HS-5 (cell line): ENCODE measurements around the gene G0S2.

ENCODE experiments used
- DNase-seq: peaks from one replicate; pipeline ENCODE4 v3.0.0-alpha.2; 2012; ENCODE audit warnings: low read depth

The G0S2 gene

DNA sequence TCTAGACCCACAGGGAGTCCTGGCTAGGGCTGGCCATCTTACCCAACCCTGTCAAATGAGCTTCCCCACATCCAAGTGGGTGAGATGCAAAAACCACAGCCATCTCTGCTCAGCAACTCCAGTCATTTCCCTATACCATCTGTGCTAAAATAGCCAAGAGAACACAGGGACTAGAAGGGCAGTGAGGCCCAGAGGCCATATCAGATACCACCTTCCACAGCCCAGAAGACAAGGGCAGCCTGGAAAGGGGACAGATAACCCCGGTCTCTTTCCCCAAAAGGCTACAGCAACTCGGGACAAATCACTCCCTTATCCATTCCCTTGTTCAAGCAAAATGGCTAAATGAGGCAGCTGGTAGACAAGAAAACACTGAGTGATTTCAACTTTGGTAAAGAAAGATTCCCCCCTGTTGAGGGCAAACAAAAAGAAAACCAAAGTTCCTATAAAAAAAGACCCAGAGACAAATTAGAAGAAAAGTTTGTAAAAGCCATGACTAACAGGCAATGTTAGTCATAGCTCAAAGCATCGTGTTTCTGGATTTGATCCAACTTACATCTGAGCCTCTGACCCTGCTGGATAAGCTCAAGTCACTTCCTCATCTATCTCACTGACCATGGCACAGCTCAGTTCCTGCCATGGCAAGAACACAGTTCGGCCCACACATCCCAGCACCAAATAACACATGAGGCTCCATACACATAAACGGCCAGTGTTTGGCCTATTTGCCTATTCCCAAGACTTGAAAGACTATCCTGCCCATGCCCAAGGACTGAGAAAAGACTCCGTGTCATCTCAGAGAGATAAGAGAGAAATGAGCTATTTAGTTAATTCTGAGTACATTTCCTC lies 26.1 kb upstream of the G0S2 start:
- peak; percentile 86 for DNase-seq

DNA sequence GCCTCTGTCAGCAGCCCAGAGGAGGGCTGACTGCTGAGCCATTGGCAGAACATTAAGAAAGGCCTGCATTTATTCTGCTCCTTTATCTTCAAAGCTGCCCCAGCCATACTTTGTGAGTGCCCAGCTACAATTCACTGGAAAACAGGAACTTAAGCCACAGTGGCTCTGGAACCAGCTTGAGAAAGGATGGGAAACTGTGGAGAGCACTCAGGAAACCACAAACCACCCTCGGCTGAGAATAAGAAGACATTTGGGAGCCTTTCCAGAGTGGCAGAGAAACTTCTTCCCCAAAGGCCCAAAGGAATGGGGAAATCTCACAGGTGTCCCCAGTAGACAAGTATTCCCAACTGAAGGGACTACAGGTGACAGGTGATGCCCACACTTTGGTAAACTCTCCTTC lies 24.8 kb upstream of the G0S2 start:
- no peak for DNase-seq

- peak; percentile 55 for DNase-seq
Observed at GRCh38 chr1:209651138-209651587, 24.0 kb upstream of the G0S2 start.

DNA sequence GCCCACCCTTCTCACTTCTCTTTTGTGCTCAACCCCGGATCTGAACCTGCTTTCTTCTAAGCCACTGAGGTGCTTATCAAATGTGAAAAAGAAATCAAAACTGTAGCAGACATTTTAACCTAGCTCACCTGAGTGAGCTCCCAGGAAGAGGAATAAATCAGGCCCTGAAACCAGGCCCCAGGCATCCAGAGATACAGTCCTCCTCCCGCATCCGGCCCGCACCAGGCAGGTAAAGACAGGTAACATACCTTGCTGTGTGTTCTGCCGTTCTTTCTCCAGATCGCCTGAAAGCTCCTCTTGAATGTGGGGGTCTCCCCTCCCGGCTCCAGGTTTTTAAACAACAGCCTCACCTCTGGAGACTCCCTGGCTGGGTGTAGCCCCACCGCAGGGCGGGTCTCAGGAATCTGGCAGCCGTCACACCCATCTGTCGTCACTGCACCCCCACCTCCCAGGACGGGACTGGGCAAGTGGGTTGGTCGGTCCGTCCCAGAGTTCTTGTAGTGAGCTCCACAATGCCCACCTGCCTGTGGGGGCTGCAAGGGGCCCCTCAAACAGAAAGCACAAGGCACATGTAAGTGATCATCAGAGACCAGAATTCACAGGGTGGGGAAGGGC lies 23.0 kb upstream of the G0S2 start, which contains the start of gene LAMB3:
LAMB3 (minus strand) TSS at position 305 of the 615 bp plus-strand sequence. CDS start 1,481 bp downstream, outside the sequence.
- DNase-seq, result no peak

DNA sequence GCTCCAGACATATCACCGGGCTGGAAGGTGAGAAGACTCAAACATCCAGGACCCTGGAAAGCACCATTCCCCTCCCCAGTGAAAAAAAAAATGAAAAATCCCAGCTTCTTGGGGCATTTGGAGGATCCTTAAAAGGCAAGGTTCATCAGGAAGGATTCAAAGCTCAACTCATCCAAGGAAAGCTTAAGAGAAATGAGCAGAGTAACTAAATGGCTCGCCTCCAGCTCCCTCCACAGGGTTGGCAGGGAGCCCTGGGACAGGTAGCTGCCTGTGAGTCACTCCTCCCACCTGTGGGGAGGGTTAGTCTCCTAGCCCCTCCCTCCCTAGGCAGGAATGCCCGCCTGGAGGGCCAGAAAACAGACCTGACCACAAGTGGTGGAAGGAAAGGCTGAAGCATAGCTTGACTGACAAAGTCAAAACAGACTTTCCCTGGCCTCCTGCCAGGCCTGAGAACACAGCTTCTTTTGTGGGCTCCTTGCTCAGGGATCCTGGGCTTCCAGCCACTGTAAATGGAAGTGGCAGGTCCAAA lies 22.3 kb upstream of the G0S2 start:
- DNase-seq, result no peak

- DNase-seq, result no peak
Observed at GRCh38 chr1:209653915-209654351, 21.3 kb upstream of the G0S2 start.

- DNase-seq, result no peak
Observed at GRCh38 chr1:209655411-209656231, 19.6 kb upstream of the G0S2 start.

- no peak for DNase-seq
Observed at GRCh38 chr1:209657140-209657879, 17.9 kb upstream of the G0S2 start.

GRCh38 chr1:209657918-209658317 lies 17.3 kb upstream of the G0S2 start:
- DNase-seq, result no peak

- DNase-seq, result no peak
Observed at GRCh38 chr1:209659909-209660308, 15.3 kb upstream of the G0S2 start.

DNA sequence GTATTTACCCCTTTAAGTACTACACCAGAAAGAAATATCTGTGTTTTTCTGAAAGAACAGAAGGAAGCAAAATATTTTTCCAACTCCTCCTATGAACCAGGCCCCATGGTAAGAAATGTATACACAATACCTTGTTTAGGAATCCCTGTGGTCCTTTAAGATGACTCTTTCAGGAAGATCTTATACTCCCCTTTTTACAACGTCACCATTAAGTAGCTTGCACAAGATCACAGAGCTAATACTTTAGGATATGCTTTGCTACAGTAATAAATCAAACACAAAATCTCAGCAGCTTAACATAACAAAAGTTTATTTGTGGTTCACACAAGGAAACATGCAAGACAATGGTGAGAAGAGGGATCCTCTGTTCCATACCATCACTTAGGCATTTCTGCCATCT lies 14.1 kb upstream of the G0S2 start:
- DNase-seq, result no peak

GRCh38 chr1:209662879-209663327 lies 12.3 kb upstream of the G0S2 start:
- no peak for DNase-seq

DNA sequence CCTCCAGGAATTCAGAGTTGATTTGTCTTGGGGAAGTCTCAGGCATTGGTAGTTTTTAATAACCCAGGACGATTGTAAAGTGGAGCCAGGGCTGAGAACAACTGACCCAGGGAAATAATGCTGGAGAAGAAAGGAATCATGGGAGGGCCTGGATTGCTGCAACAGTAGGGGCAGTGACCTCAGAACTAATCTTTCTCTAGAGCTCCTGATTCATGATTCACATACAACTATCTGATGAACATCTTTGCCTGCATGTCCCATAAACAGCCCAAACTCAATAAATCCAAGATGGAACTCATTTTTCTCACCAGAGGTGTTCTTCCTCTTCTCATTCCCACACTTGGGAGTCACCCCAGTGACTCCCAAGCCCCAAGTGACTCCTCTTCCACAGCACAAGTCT lies 8.1 kb upstream of the G0S2 start:
- no peak for DNase-seq

DNA sequence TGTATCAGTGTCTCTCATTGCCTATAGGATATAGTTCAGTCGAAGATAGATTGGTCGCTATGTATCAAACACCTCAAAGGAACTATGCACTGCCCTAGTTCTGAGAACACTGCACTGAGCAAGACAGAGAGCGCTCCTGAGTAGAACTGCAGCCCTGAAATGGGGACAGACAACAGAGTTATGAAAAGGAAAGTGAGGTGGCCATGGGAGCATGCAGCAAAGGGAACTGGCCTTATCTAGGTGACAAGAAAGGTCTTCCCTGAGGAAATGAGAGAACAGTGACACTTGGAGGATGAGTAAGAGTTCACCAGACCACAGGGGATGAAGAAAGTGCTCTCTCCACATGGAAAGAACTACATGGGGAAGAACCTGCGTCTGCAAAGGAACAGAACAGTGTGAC lies 7.5 kb upstream of the G0S2 start:
- DNase-seq, result no peak

- no peak for DNase-seq
Observed at GRCh38 chr1:209670441-209671082, 4.7 kb upstream of the G0S2 start.

DNA sequence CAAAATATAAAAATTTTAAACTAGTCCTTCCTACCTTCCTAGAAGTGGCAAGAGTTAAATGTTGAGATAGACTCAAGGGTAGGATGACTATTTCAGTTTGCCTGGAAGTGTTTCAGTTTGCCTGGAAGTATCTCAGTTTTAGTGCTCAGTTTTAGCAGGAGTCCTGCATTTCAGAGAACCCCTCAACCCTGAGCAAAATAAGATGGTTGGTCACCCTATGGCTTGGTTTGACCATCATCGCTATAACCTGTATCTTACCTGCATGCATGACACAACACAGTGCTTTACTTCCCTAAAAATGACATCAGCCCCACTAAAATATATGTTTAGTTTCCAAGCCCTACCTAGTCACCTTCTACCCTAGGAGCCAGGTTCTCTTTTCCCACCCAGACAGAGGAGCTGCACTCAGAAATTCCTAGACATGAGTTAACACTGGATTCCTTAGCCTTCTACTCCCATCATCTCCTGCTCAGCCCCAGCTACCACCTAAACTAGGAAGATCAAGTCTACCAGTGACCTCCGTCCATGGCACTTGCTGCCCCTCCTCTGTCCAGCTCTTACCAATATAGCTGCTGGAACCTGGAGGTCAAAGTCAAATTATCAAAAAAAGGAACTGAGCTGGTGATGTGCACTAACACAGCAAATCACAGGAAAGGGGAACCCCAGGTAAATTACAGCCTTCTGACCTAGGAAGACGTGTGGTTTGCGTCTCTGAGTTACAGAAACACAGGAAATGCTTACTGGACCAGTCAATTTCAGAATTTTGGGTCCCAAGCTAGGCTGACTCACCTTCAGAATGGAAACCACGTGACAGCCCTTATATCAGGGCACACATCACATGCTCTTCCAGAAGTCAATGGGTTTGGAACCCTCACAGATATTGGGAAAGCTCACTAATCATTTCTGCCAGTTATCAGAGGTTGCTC lies 2.2 kb upstream of the G0S2 start:
- DNase-seq, result no peak

DNA sequence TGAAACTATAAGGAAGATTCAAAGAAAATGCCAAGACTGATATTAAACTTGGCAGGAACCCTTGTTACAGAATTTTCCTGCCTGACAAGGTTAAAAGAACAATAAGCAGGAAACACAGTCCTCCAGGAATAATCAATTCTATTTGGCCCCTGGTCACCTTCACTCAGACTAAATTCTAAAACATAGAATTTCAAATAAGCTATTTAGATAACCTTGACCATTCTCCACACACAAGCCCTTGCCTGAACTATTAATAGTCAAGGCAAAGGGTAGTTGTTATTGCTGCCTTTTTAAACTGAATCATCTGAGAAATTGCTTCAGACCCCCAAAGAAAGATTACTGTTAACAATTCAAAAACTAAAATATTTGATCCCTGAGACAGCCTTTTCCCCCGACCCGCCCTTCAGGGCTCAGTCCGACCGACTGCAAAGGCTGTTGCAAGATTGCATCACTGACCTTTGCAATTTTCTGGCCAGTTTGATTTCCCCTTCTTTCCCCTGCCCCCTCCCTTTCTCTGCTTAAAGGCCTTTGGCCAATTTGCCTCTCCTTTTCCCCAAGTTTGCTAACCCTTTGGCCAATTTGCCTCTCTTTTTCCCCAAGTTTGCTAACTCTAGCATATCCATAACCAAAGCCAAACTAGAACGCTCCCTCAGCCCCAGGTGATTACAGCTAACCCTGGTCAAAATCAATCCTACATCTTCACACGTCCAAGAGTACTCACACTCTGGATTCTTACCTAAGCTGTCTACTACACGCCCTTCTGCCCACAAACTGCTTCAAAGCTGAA lies 1.4 kb upstream of the G0S2 start:
- DNase-seq, result no peak

GRCh38 chr1:209675565-209676154 lies 448 bp downstream of the G0S2 start:
- DNase-seq, result no peak
